Natural killer cell (primary cell): ENCODE results near the gene CDH20. TPM values are rescaled to one million over a fixed set of nuclear protein-coding genes. Genes with fewer than 3 reads are reported as not detected.

Experiments used
- ATAC-seq, 3 donors: fragments of 150-1000 bp in 2 of 3; fragments of 200-7000 bp in 1 of 3; cut with Tn5 transposase; 1 replicate in 1 of 3; 2 replicates in 2 of 3; pipeline ENCODE4 v1.10.0; 2021; ENCODE audit warnings: mild to moderate bottlenecking in 2 of 3, moderate library complexity in 2 of 3
- DNase-seq, 2 donors: peaks; one replicate each; pipeline versions ENCODE4 v3.0.0 to v3.0.0-alpha.2; 2013 to 2021; ENCODE audit warnings: mixed read lengths in 1 of 2
- H3K27ac ChIP-seq: one replicate; pipeline ENCODE4 v1.5.1; 2013; ENCODE audit warnings: mild to moderate bottlenecking, low read length
- H3K27me3 ChIP-seq: one replicate; pipeline ENCODE4 v1.6.1; 2013; ENCODE audit warnings: low read length; ENCODE audit not compliant: control insufficient read depth, insufficient read depth
- H3K36me3 ChIP-seq: one replicate; pipeline ENCODE4 v1.6.1; 2013; ENCODE audit warnings: low read length; ENCODE audit not compliant: control insufficient read depth, insufficient read depth
- H3K4me1 ChIP-seq: one replicate; pipeline ENCODE4 v1.6.1; 2013; ENCODE audit warnings: low read length; ENCODE audit not compliant: control insufficient read depth, insufficient read depth
- H3K4me3 ChIP-seq: one replicate; pipeline ENCODE4 v1.5.1; 2013; ENCODE audit warnings: low read length
- H3K9me3 ChIP-seq: one replicate; pipeline ENCODE4 v1.6.1; 2013; ENCODE audit warnings: low read length; ENCODE audit not compliant: control insufficient read depth, insufficient read depth
- H3K27ac Mint-ChIP-seq, 2 donors: one replicate each; pipeline ENCODE4 v1.8.0; 2022; ENCODE audit warnings: mild to moderate bottlenecking in 2 of 2, mixed read lengths in 2 of 2, moderate library complexity in 1 of 2
- H3K27me3 Mint-ChIP-seq, 2 donors: one replicate each; pipeline ENCODE4 v1.8.0; 2022; ENCODE audit warnings: low read depth in 2 of 2, mixed read lengths in 2 of 2
- H3K36me3 Mint-ChIP-seq: one replicate; pipeline ENCODE4 v1.8.0; 2022; ENCODE audit warnings: mixed read lengths
- H3K4me1 Mint-ChIP-seq, 2 donors: one replicate each; pipeline ENCODE4 v1.8.0; 2022; ENCODE audit warnings: mixed read lengths in 2 of 2
- H3K4me3 Mint-ChIP-seq: one replicate; pipeline ENCODE4 v1.8.0; 2022; ENCODE audit warnings: mild to moderate bottlenecking, moderate library complexity, mixed read lengths
- H3K9me3 Mint-ChIP-seq, 2 donors: one replicate each; pipeline ENCODE4 v1.8.0; 2022; ENCODE audit warnings: mixed read lengths in 2 of 2
- WGBS: methylation state at CpG from one replicate; pipeline ENCODE4 v1.1.7; 2013; ENCODE audit warnings: missing lambda C conversion rate; ENCODE audit not compliant: insufficient coverage; 5-methylcytosine and 5-hydroxymethylcytosine counted together
- intact Hi-C: fragments of 100-400 bp; cut with micrococcal nuclease; formaldehyde crosslinking; loops from one replicate; pipeline ENCODE4 v1.14.2; 2022
- total RNA-seq, 4 donors: library from RNA; stranded (reverse); fragments of 120-200 nt in 1 of 4; gene quantifications; one replicate each; pipeline versions ENCODE4 v1.2.3 to v1.2.4, GENCODE V29; 2013 to 2022
- TF ChIP-seq, protein P1 (sequence below): fragments of 200-600 bp; IDR thresholded peaks from one replicate; pipeline ENCODE4 v1.8.0; 2022; ENCODE audit warnings: antibody characterized with exemption

Gene CDH20
- total RNA-seq, 3 donors from 2014 or later (not counting 1 experiment from before 2014, with no cell fraction given), result 0.09 to 0.10 TPM; not detected in 1

DNA sequence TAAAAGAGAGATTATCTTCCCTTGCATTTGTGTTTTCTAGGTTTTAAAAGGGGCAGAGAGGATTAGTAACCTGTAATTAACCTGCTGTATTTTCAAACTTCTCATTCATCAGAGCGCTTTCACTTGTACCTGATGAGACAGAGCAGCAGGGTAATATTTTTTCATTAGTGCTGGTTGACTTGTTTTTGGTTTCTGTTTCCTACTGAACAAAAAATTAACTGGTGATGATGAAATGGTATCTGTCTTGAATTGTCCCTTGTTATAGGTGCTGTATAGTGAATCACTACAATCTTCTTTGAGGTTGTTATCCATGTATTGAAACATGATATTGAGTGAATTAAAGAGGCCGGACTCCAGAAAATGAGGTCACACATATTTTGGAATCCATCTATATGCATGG is 37.9 kb downstream of the CDH20 start:
- Histone ChIP-seq H3K4me1 (no peaks in the 10 kb centered on the region), H3K4me3 (no peak overlapping the region), H3K36me3 (no peaks in the 10 kb centered on the region), H3K9me3 (no peaks in the 10 kb centered on the region), H3K27me3 (peaks cover 2% of the 10 kb centered on the region), H3K27ac (no peak overlapping the region)
- DNase-seq, result no peak
- WGBS, result 89% methylated on average over 1 of the region's 2 CpGs
- Mint-ChIP-seq H3K4me3 (no peak overlapping the region), H3K36me3 (no peaks in the 10 kb centered on the region), H3K9me3 (peaks cover 0 to 10% of the 10 kb centered on the region in 2 donors), H3K27me3 (no peaks in the 10 kb centered on the region), H3K4me1 (no peaks in the 10 kb centered on the region), H3K27ac (no peak overlapping the region)
- intact Hi-C loops, result no loop called here
- TF ChIP-seq, protein P1, sequence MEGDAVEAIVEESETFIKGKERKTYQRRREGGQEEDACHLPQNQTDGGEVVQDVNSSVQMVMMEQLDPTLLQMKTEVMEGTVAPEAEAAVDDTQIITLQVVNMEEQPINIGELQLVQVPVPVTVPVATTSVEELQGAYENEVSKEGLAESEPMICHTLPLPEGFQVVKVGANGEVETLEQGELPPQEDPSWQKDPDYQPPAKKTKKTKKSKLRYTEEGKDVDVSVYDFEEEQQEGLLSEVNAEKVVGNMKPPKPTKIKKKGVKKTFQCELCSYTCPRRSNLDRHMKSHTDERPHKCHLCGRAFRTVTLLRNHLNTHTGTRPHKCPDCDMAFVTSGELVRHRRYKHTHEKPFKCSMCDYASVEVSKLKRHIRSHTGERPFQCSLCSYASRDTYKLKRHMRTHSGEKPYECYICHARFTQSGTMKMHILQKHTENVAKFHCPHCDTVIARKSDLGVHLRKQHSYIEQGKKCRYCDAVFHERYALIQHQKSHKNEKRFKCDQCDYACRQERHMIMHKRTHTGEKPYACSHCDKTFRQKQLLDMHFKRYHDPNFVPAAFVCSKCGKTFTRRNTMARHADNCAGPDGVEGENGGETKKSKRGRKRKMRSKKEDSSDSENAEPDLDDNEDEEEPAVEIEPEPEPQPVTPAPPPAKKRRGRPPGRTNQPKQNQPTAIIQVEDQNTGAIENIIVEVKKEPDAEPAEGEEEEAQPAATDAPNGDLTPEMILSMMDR, result no peak
- ATAC-seq, result no peak

DNA sequence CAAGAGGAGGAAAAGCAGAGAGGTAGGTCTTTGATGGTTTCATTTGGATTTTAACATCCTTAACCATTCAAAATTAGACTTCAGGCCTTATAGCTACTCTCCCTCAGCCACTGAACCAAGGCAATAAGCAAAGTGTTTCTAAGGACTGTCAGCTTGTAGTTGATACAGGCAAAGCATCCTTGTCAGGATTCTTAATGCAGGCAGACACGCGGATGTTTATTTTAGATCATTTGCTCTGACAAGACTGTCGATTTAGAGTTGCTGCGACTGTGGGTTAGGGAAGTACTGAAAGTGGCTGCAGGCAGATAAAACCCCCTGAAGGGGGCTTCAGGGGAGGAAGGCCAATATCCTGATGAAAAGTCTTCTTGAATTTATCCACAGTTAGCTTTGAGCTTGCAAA is 46.6 kb downstream of the CDH20 start:
- intact Hi-C loops, result no loop called here
- no peaks in the 10 kb centered on the region for H3K9me3 ChIP-seq
- Mint-ChIP-seq H3K4me1 (no peaks in the 10 kb centered on the region), H3K27me3 (no peaks in the 10 kb centered on the region), H3K27ac (no peak overlapping the region), H3K9me3 (peaks cover 0 to 9% of the 10 kb centered on the region in 2 donors), H3K36me3 (no peaks in the 10 kb centered on the region), H3K4me3 (no peak overlapping the region)
- TF ChIP-seq, protein P1, result no peak
- H3K4me3 ChIP-seq, result no peak overlapping the region
- ATAC-seq (no peak), DNase-seq (no peak)
- H3K36me3 ChIP-seq, result no peaks in the 10 kb centered on the region
- H3K27me3 ChIP-seq, result no peaks in the 10 kb centered on the region
- H3K4me1 ChIP-seq, result no peaks in the 10 kb centered on the region
- WGBS, result 59% methylated on average over 4 of the region's 4 CpGs
- H3K27ac ChIP-seq, result no peak overlapping the region

DNA sequence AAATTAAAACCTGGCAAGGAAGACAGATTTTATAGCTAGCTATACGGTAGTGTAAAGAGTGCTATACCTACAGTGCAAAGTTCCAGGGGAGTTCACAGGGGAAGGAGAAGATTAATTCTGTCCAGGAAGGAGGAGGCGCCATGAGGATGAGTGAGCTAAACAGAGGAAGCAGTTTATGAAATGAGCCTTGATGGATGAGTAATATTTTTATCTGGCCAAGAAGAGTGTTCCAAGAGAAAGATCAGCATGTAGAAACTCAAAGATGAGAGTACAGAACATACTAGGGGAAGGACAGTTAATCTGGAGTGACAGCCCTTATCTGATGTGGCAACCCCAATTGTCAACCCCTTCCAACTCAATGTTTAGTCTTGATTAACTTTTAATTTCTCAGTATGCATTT is 54.8 kb downstream of the CDH20 start:
- Histone ChIP-seq H3K27me3 (no peaks in the 10 kb centered on the region), H3K27ac (no peak overlapping the region), H3K36me3 (no peaks in the 10 kb centered on the region), H3K9me3 (no peaks in the 10 kb centered on the region), H3K4me3 (no peak overlapping the region), H3K4me1 (no peaks in the 10 kb centered on the region)
- Mint-ChIP-seq H3K4me1 (no peaks in the 10 kb centered on the region), H3K4me3 (no peak overlapping the region), H3K9me3 (peaks cover 0 to 14% of the 10 kb centered on the region in 2 donors), H3K27ac (no peak overlapping the region), H3K27me3 (no peaks in the 10 kb centered on the region), H3K36me3 (no peaks in the 10 kb centered on the region)
- intact Hi-C loops, result no loop called here
- WGBS, result 94% methylated on average over 2 of the region's 2 CpGs
- DNase-seq (no peak), ATAC-seq (no peak)
- TF ChIP-seq, protein P1, result no peak

DNA sequence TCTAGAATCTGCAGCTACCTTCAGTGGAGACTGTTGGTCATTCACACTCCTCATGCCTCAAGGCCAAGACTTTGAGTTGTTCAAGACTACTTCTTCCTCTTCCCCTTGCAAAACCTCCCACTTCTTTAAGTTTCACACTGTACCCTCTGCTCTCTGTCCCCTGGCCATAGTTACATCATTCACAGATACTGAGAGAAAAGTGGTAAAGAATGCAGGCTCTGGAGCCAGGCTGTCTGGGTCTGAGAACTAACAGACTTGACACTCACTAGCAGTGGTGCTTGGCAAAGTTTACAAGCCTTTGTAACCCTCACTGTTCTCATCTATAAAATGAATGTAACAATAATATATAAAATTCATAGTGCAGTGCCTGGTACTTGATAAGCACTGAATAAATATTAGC is 61.8 kb downstream of the CDH20 start:
- Mint-ChIP-seq H3K4me3 (no peak overlapping the region), H3K27ac (no peak overlapping the region), H3K9me3 (peaks cover 10% of the 10 kb centered on the region in 2 donors), H3K36me3 (no peaks in the 10 kb centered on the region), H3K4me1 (no peaks in the 10 kb centered on the region), H3K27me3 (no peaks in the 10 kb centered on the region)
- Histone ChIP-seq H3K27ac (no peak overlapping the region), H3K27me3 (no peaks in the 10 kb centered on the region), H3K9me3 (no peaks in the 10 kb centered on the region), H3K4me3 (no peak overlapping the region), H3K4me1 (no peaks in the 10 kb centered on the region), H3K36me3 (no peaks in the 10 kb centered on the region)
- TF ChIP-seq, protein P1, result no peak
- DNase-seq, result no peak
- ATAC-seq, result no peak
- intact Hi-C loops, result no loop called here
